ENCODE measurements around the gene SLC30A2. TPM values are rescaled to one million over a fixed set of nuclear protein-coding genes. Genes with fewer than 3 reads are reported as not detected.

Gene SLC30A2
- total and polyA plus RNA-seq, 9 of the 15 experiments (the other 6 are each of a cell fraction or from before 2014, with no cell fraction given) = 0.01 to 0.18 (median 0.06) TPM; not detected in 3

DNA sequence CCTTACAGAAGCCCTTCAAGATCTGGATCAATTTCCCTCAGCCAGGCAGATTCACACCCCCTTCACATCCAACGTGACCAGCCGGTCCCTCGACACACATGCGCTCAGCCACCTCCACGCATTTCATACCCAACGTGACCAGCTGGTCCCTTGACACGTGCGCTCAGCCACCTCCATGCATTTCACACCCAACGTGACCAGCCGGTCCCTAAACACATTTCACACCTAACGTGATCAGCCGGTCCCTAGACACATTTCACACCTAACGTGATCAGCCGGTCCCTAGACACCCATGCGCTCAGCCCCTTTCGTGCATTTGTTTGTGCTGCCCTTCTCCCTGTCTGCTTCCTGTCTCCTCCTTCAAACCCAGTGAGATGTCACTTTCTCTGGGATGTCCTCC lies 39.2 kb downstream of the SLC30A2 start (continued):
- TF ChIP-seq, protein P1, sequence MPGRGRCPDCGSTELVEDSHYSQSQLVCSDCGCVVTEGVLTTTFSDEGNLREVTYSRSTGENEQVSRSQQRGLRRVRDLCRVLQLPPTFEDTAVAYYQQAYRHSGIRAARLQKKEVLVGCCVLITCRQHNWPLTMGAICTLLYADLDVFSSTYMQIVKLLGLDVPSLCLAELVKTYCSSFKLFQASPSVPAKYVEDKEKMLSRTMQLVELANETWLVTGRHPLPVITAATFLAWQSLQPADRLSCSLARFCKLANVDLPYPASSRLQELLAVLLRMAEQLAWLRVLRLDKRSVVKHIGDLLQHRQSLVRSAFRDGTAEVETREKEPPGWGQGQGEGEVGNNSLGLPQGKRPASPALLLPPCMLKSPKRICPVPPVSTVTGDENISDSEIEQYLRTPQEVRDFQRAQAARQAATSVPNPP (IDR thresholded peaks at IDR 0.05; ENCODE audit: borderline replicate concordance, insufficient read depth, insufficient read length) = no peak
- TF ChIP-seq ZNF75A (CRISPR knock-in tag; IDR thresholded peaks at IDR 0.05) = no peak
- no peak for TF ChIP-seq ZC3H8 (IDR thresholded peaks at IDR 0.05)
- TF ChIP-seq ZNF175 (CRISPR knock-in tag; IDR thresholded peaks at IDR 0.05; ENCODE audit: low read depth) = no peak
- TF ChIP-seq POLR3A (IDR thresholded peaks at IDR 0.05; ENCODE audit: borderline replicate concordance, extremely low read depth, insufficient read depth, insufficient read length) = no peak
- TF ChIP-seq, protein P2, sequence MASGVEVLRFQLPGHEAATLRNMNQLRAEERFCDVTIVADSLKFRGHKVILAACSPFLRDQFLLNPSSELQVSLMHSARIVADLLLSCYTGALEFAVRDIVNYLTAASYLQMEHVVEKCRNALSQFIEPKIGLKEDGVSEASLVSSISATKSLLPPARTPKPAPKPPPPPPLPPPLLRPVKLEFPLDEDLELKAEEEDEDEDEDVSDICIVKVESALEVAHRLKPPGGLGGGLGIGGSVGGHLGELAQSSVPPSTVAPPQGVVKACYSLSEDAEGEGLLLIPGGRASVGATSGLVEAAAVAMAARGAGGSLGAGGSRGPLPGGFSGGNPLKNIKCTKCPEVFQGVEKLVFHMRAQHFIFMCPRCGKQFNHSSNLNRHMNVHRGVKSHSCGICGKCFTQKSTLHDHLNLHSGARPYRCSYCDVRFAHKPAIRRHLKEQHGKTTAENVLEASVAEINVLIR (CRISPR knock-in tag; IDR thresholded peaks at IDR 0.05) = no peak
- no peak for TF ChIP-seq ARHGAP35 (IDR thresholded peaks at IDR 0.05; ENCODE audit: partially characterized antibody)
- TF ChIP-seq BDP1 (IDR thresholded peaks at IDR 0.05; ENCODE audit: insufficient read depth, insufficient read length) = no peak
- TF ChIP-seq NFATC3 (IDR thresholded peaks at IDR 0.05) = no peak
- TF ChIP-seq ZNF79 (CRISPR knock-in tag; IDR thresholded peaks at IDR 0.05; ENCODE audit: low read depth) = no peak
- TF ChIP-seq SMAD1 (IDR thresholded peaks at IDR 0.05; ENCODE audit: low read depth, low read length, partially characterized antibody) = no peak
- TF ChIP-seq, protein P3, sequence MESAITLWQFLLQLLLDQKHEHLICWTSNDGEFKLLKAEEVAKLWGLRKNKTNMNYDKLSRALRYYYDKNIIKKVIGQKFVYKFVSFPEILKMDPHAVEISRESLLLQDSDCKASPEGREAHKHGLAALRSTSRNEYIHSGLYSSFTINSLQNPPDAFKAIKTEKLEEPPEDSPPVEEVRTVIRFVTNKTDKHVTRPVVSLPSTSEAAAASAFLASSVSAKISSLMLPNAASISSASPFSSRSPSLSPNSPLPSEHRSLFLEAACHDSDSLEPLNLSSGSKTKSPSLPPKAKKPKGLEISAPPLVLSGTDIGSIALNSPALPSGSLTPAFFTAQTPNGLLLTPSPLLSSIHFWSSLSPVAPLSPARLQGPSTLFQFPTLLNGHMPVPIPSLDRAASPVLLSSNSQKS (CRISPR knock-in tag; IDR thresholded peaks at IDR 0.05) = no peak
- TF ChIP-seq HNRNPH1 (optimal IDR thresholded peaks at IDR 0.05; ENCODE audit: low read depth, low read length) = no peak
- TF ChIP-seq, protein P4, sequence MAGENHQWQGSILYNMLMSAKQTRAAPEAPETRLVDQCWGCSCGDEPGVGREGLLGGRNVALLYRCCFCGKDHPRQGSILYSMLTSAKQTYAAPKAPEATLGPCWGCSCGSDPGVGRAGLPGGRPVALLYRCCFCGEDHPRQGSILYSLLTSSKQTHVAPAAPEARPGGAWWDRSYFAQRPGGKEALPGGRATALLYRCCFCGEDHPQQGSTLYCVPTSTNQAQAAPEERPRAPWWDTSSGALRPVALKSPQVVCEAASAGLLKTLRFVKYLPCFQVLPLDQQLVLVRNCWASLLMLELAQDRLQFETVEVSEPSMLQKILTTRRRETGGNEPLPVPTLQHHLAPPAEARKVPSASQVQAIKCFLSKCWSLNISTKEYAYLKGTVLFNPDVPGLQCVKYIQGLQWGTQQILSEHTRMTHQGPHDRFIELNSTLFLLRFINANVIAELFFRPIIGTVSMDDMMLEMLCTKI (IDR thresholded peaks at IDR 0.05; ENCODE audit: partially characterized antibody) = no peak
- no peak for TF ChIP-seq ZNF717 (CRISPR knock-in tag; IDR thresholded peaks at IDR 0.05)
- no peak for TF ChIP-seq PHF8 (IDR thresholded peaks at IDR 0.05; ENCODE audit: borderline replicate concordance, low read length)
- no peak for TF ChIP-seq FOXK2 (conservative IDR thresholded peaks at IDR 0.05 in 1 of 2, IDR thresholded peaks at IDR 0.05 in 1 of 2; ENCODE audit: low read depth in 2 of 2)
- TF ChIP-seq HNRNPL (IDR thresholded peaks at IDR 0.05; ENCODE audit: low read depth, low read length) = no peak
- no peak for TF ChIP-seq MAZ (CRISPR knock-in tag; conservative IDR thresholded peaks at IDR 0.05 in 1 of 2, IDR thresholded peaks at IDR 0.05 in 1 of 2)
- TF ChIP-seq DPF2 (IDR thresholded peaks at IDR 0.05) = no peak
- no peak for TF ChIP-seq DACH1 (IDR thresholded peaks at IDR 0.05; ENCODE audit: partially characterized antibody)
